CD4-positive, CD25-positive, alpha-beta regulatory T cell (primary cell): ENCODE measurements around the gene TTC39A. TPM values are rescaled to one million over a fixed set of nuclear protein-coding genes. Genes with fewer than 3 reads are reported as not detected.

Experiments used
- ATAC-seq, 2 donors: fragments of 150-1000 bp; cut with Tn5 transposase; one replicate each; pipeline ENCODE4 v1.10.0; 2021; ENCODE audit warnings: low read depth in 2 of 2, moderate number of reproducible peaks in 2 of 2, moderate library complexity in 1 of 2
- DNase-seq, 3 donors: peaks; one replicate each; pipeline versions ENCODE4 v3.0.0 to v3.0.0-alpha.2; 2012 to 2022; ENCODE audit warnings: mixed read lengths in 1 of 3
- H3K27ac ChIP-seq: one replicate; pipeline ENCODE4 v1.7.0; 2013; ENCODE audit warnings: mild to moderate bottlenecking, low read length; ENCODE audit not compliant: insufficient read depth, poor library complexity, severe bottlenecking
- H3K27me3 ChIP-seq: one replicate; pipeline ENCODE4 v1.7.0; 2013; ENCODE audit warnings: low read length; ENCODE audit not compliant: control insufficient read depth, insufficient read depth
- H3K36me3 ChIP-seq: one replicate; pipeline ENCODE4 v1.7.0; 2013; ENCODE audit warnings: mild to moderate bottlenecking, low read length, moderate library complexity; ENCODE audit not compliant: control insufficient read depth, insufficient read depth
- H3K4me1 ChIP-seq: 2 replicates; pipeline ENCODE4 v1.7.0; 2013; ENCODE audit warnings: mild to moderate bottlenecking, low read length; ENCODE audit not compliant: insufficient read depth, control insufficient read depth, poor library complexity, severe bottlenecking
- H3K4me3 ChIP-seq: one replicate; pipeline ENCODE4 v1.7.0; 2013; ENCODE audit warnings: low read depth, mild to moderate bottlenecking, low read length, moderate library complexity
- H3K9me3 ChIP-seq, 2 experiments: 1 replicate in 1 of 2; 2 replicates in 1 of 2; pipeline ENCODE4 v1.7.0; 2013; ENCODE audit warnings: low read length in 2 of 2, mild to moderate bottlenecking in 1 of 2, moderate library complexity in 1 of 2; ENCODE audit not compliant: control insufficient read depth in 2 of 2
- H3K27ac Mint-ChIP-seq, 3 donors: one replicate each; pipeline ENCODE4 v1.8.0; 2020 to 2022; ENCODE audit warnings: mild to moderate bottlenecking in 3 of 3, mixed read lengths in 3 of 3, moderate library complexity in 2 of 3
- H3K27me3 Mint-ChIP-seq: one replicate; pipeline ENCODE4 v1.8.0; 2022; ENCODE audit warnings: mild to moderate bottlenecking, mixed read lengths
- H3K36me3 Mint-ChIP-seq: one replicate; pipeline ENCODE4 v1.8.0; 2020; ENCODE audit warnings: mixed read lengths
- H3K4me1 Mint-ChIP-seq, 4 donors: one replicate each; pipeline ENCODE4 v1.8.0; 2020 to 2022; ENCODE audit warnings: mixed read lengths in 4 of 4, mild to moderate bottlenecking in 1 of 4
- H3K4me3 Mint-ChIP-seq, 4 donors: one replicate each; pipeline ENCODE4 v1.8.0; 2020 to 2022; ENCODE audit warnings: mild to moderate bottlenecking in 4 of 4, mixed read lengths in 4 of 4, moderate library complexity in 3 of 4
- H3K9me3 Mint-ChIP-seq, 7 donors: one replicate each; pipeline ENCODE4 v1.8.0; 2020 to 2022; ENCODE audit warnings: mixed read lengths in 7 of 7, mild to moderate bottlenecking in 3 of 7, moderate library complexity in 2 of 7
- polyA plus RNA-seq, 4 donors: library from polyadenylated mRNA; unstranded; fragments of 300-500 nt; fragmentation: Illumina TruSeq; gene quantifications; one replicate each; pipeline ENCODE4 v1.2.3, GENCODE V29; 2021
- total RNA-seq: library from RNA; stranded (reverse); gene quantifications from one replicate; pipeline ENCODE4 v1.2.3, GENCODE V29; 2022

The TTC39A gene
- total and polyA plus RNA-seq, 5 donors from 2014 or later: 0.09 TPM; not detected in 4

DNA sequence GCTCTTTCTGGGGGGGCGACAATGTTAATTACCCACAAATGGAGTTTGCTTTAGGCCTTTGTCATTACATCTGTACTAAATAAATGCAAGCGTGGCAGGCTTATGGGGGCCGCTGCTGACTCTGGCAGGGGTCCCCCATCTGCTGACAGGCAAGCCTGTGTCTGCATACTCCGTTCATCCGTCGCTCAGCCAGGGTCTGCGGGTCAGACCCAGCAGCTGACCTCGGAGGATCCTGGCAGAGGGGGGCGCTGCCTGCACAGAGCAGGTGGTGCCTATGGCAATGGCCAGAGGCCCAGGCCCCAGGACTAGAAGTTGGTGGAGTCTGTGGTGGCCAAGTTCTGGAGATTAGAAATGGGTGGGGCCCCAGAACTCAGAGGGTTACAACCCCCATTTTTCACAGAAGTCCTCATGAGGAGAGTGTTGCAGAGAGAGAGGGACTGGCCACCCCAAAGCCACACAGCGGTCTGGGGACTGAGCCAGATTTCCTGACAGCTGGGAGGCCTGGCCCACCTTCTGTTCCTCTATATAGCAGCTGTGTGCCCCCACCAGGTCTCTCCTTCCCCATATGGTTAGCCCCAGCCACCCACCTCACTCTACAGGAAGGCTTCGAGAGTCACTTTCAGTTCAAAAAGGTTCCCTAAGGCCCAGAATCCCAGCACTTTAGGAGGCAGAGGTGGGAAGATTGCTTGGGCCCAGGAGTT lies 31.0 kb downstream of the TTC39A start:
- Mint-ChIP-seq H3K27me3 (no peaks in the 10 kb centered on the region), H3K27ac (no peak overlapping the region), H3K36me3 (no peaks in the 10 kb centered on the region), H3K4me3 (no peak overlapping the region), H3K4me1 (peaks cover 0 to 28% (median 10%) of the 10 kb centered on the region in 4 donors), H3K9me3 (no peaks in the 10 kb centered on the region)
- H3K4me3 ChIP-seq: no peak overlapping the region
- ATAC-seq (no peak), DNase-seq (no peak)
- H3K27ac ChIP-seq: no peak overlapping the region
- peaks cover 11% of the 10 kb centered on the region for H3K4me1 ChIP-seq
- H3K36me3 ChIP-seq: no peaks in the 10 kb centered on the region
- H3K27me3 ChIP-seq: no peaks in the 10 kb centered on the region
- no peaks in the 10 kb centered on the region for H3K9me3 ChIP-seq

DNA sequence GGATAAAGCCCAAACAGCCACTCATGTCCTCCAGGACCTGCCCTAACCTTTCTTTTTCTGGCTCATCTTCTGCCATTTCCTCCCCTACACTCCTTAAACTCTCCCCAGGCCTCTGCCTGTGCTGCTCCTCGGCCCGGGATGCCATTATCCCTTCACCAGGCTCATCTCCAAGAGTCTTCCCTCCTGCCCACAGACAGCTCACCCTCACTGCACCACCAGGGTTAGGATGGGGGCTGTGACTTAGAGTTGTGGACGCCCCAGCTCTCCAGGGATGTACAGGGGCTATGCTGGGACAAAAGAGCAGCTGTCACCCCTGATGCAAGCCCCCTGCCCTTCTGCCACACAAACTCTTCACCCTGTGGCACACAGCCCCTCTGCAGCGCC lies 32.0 kb downstream of the TTC39A start:
- Mint-ChIP-seq H3K36me3 (no peaks in the 10 kb centered on the region), H3K27ac (no peak overlapping the region), H3K27me3 (no peaks in the 10 kb centered on the region), H3K4me1 (peaks cover 0 to 26% (median 10%) of the 10 kb centered on the region in 4 donors), H3K4me3 (peak overlapping the region in 3 of 4 donors; percentile 19 to 78 (median 24)), H3K9me3 (no peaks in the 10 kb centered on the region)
- DNase-seq: no peak
- no peaks in the 10 kb centered on the region for H3K27me3 ChIP-seq
- H3K9me3 ChIP-seq: no peaks in the 10 kb centered on the region
- H3K4me1 ChIP-seq: peaks cover 11% of the 10 kb centered on the region
- no peaks in the 10 kb centered on the region for H3K36me3 ChIP-seq
- no peak overlapping the region for H3K27ac ChIP-seq
- no peak overlapping the region for H3K4me3 ChIP-seq
- ATAC-seq: no peak

DNA sequence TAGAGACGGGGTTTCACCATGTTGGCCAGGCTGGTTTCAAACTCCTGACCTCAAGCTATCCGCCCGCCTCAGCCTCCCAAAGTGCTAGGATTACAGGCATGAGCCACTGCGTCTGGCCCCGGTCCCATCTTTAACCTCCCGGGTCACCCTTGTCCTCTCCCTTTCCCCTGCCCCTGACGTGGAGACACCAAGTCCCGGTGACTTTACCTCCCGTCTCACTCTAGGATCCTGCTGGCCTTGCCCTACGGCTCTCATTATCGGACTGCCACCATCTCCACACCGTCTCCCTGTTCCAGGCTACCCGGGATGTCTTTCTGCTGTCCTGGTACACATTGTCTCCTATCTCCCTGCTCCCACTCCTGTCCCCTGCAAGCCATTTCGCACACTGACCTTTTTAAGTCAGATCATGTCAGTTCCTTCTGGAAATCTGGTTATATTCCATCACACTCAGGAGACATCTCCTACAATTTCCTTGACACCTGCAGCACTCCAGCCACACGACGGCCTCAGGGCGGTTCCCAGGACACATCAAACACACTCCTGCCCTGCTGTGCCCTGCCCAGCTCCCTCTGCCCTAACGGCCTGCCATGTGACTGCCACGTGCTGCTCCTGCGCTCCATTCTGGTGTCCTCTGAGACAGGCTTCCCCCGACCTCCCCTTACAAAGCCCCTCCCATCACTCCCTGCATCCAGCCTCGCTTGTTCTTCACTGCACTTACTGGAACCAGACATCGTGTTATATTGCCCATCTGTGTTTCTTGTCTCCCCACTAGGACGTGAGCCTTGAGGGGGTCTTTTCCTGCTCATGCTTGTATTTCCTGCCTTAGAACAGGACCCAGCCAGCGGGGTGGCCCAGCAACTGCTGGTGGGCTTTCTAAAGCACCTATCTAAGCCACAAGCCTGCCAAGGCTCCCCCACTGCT lies 32.7 kb downstream of the TTC39A start:
- no peaks in the 10 kb centered on the region for H3K36me3 ChIP-seq
- no peaks in the 10 kb centered on the region for H3K27me3 Mint-ChIP-seq
- DNase-seq (no peak), ATAC-seq (no peak)
- H3K4me3 ChIP-seq: no peak overlapping the region
- no peaks in the 10 kb centered on the region for H3K27me3 ChIP-seq
- H3K36me3 Mint-ChIP-seq: no peaks in the 10 kb centered on the region
- H3K4me1 Mint-ChIP-seq: peaks cover 0 to 26% (median 10%) of the 10 kb centered on the region in 4 donors
- H3K9me3 Mint-ChIP-seq: no peaks in the 10 kb centered on the region
- H3K4me3 Mint-ChIP-seq: peak overlapping the region in 3 of 4 donors; percentile 19 to 78 (median 77)
- H3K27ac Mint-ChIP-seq: peak overlapping the region in 2 of 3 donors; percentile 83 to 93
- no peaks in the 10 kb centered on the region for H3K9me3 ChIP-seq
- H3K4me1 ChIP-seq: peaks cover 11% of the 10 kb centered on the region
- no peak overlapping the region for H3K27ac ChIP-seq

DNA sequence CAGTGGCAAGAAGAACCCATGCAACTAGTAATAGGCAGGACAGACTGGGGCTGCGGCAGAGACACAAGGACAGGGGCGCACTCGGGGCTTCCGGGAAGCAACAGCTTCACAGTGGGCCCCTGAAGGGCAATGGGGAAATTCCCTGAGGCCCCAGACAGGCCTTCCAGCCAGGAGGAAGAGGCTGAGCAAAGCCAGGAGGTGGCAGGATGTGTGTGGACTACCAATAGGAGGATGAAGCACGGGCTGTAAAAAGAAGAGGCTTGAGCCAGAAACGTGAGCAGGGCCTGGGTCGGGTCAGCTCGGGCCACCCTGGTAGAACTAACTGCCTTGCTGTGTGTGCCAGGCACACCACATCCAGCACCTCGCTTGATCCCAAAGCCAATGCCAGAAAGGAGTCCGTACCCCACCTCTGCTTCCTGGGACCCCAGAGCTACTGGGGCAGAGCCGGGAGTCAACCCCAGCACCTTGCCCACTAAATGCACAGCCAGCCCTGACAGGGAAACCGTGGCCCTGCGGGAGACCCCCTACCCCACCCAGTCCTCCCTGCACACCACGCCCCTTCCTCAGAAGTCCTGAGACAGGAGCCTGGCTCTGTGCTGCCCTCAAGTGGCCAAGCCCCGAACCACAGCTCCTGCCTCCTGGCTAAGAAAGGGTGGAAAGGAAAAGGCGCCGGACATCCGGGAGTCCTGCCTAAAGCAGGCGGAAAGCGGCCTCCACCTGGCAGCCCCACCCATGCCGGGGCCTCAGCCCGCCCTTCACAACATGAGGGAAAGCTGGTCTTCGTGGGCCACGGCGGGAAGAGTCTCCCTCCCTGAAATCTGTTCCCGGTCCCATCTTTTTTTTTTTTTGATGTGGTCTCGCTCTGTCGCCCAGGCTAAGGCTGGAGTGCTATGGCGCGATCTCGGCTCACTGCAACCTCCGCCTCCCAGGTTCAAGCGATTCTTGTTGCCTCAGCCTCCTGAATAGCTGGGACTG lies 33.7 kb downstream of the TTC39A start:
- peaks cover 11% of the 10 kb centered on the region for H3K4me1 ChIP-seq
- Mint-ChIP-seq H3K27ac (peak overlapping the region in 2 of 3 donors; percentile 62 to 93), H3K36me3 (no peaks in the 10 kb centered on the region)

DNA sequence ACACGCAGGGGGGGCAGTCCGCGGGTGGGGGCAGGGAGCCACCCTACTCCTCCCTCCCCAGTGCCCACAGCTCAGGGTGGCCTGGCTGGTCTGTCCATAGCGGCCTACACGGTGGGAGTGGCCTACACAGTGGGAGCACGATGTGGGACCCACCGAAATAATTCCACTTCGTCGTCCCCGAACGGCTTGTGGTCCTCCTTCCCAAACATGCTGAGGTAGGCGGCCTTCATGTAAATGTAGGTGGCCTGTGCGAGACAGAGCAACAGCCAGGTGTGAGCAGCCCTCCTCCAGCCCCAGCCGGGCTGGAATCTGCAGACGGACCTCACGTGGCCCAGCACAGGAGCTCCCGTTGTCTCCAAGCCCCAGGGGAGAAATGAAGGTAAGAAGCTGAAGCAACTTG lies 34.4 kb downstream of the TTC39A start:
- Mint-ChIP-seq H3K4me1 (peaks cover 0 to 26% (median 10%) of the 10 kb centered on the region in 4 donors), H3K9me3 (no peaks in the 10 kb centered on the region), H3K27me3 (no peaks in the 10 kb centered on the region), H3K4me3 (peak overlapping the region in 1 of 4 donors; percentile 35), H3K27ac (no peak overlapping the region), H3K36me3 (no peaks in the 10 kb centered on the region)
- peaks cover 11% of the 10 kb centered on the region for H3K4me1 ChIP-seq
- no peak for ATAC-seq
- no peaks in the 10 kb centered on the region for H3K9me3 ChIP-seq
- no peak overlapping the region for H3K27ac ChIP-seq
- H3K36me3 ChIP-seq: no peaks in the 10 kb centered on the region
- H3K4me3 ChIP-seq: no peak overlapping the region
- DNase-seq: no peak
- H3K27me3 ChIP-seq: no peaks in the 10 kb centered on the region

More for the DNA sequence above, 33.7 kb downstream of the TTC39A start:
- peak overlapping the region in 3 of 4 donors; percentile 69 to 87 (median 80) for H3K4me3 Mint-ChIP-seq
- no peaks in the 10 kb centered on the region for H3K27me3 ChIP-seq
- no peaks in the 10 kb centered on the region for H3K36me3 ChIP-seq
- peaks cover 0 to 26% (median 10%) of the 10 kb centered on the region in 4 donors for H3K4me1 Mint-ChIP-seq
- no peaks in the 10 kb centered on the region for H3K9me3 ChIP-seq
- DNase-seq: peak; percentile 43 to 68 (median 47)
- H3K4me3 ChIP-seq: no peak overlapping the region
- H3K9me3 Mint-ChIP-seq: no peaks in the 10 kb centered on the region
- H3K27ac ChIP-seq: no peak overlapping the region
- ATAC-seq: peak; percentile 62 to 69
- no peaks in the 10 kb centered on the region for H3K27me3 Mint-ChIP-seq

DNA sequence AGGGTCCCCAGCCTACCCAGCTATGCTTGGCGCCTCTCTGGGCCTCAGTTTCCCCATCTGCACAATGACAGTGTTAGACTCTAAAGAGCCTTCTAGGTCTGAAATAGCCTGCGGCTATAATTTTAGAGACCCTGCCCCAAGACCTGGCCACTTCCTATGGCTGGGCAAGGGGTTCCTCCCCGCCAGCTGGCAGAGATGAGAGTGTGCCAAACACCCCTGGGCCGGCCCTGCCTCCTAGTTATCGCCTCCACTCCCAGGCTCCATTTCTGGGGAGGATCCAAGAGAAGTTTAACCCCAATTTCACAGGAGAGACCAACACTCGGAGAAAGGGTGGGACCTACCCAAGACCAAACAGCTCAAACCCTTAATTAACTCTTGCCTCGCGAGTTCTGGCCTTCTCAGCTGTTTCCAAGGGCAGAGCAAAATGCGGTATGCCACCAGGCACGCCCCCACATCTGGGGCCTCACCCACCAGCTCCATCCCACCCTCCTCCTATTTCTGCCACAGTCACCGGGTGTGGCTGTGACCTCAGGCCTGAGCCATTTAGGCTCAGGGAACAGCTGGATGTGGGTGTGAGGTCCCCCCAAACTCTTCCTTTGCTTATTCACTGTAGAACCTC lies 35.7 kb downstream of the TTC39A start:
- Histone ChIP-seq H3K36me3 (no peaks in the 10 kb centered on the region), H3K27me3 (no peaks in the 10 kb centered on the region), H3K4me1 (peaks cover 11% of the 10 kb centered on the region), H3K4me3 (no peak overlapping the region), H3K9me3 (no peaks in the 10 kb centered on the region), H3K27ac (no peak overlapping the region)
- Mint-ChIP-seq H3K27me3 (no peaks in the 10 kb centered on the region), H3K4me1 (peaks cover 0 to 26% (median 10%) of the 10 kb centered on the region in 4 donors), H3K9me3 (no peaks in the 10 kb centered on the region), H3K36me3 (no peaks in the 10 kb centered on the region), H3K27ac (peak overlapping the region in 1 of 3 donors; percentile 14), H3K4me3 (no peak overlapping the region)
- DNase-seq (no peak), ATAC-seq (no peak)
